HG02973 (cell line): Measurements from ENCODE around the gene NMS.

Experiments
- ATAC-seq: cut with Tn5 transposase; IDR thresholded peaks from one replicate; pipeline ENCODE4 v1.9.1; 2021; ENCODE audit warnings: moderate library complexity; ENCODE audit not compliant: unreplicated experiment

Gene NMS

GRCh38 chr2:100484390-100484789 lies 14.1 kb downstream of the NMS start:
- no peak for ATAC-seq

DNA sequence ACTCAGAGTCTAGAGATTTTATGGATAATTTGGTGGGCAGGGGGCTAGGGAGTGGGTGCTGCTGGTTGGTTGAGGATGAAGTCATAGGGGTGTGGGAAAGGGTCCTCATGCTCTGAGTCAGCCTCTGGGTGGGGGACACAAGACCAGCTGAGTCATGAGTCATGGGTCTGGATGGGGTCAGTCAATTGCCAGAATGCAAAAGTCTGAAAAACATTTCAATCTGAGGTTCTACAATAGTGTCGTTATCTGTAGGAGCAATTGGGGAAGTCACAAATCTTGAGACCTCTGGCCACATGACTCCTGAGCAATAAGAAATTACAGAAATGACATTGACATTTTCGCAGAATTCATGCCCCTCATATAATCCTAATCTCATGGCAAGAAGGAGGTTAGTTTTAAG lies 15.1 kb downstream of the NMS start:
- ATAC-seq: no peak

- ATAC-seq: no peak
Observed at GRCh38 chr2:100494712-100495111, 24.4 kb downstream of the NMS start.

DNA sequence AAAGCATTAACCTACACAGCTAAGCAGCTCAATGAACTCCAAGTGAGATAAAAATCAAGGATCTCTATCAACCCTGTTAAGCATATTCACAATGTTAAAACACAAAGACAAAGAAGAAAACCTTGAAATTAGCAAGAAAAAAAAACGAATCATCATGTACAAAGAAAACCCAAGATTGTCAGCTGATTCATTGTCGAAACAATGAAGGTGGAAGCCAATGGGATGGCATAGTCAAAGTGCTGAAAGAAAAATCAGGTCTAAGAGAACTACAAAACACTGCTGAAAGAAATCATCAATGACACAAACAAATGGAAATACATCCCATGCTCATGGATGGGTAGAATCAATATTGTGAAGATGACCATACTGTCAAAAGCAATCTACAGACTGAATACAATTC lies 32.5 kb downstream of the NMS start:
- ATAC-seq: no peak

DNA sequence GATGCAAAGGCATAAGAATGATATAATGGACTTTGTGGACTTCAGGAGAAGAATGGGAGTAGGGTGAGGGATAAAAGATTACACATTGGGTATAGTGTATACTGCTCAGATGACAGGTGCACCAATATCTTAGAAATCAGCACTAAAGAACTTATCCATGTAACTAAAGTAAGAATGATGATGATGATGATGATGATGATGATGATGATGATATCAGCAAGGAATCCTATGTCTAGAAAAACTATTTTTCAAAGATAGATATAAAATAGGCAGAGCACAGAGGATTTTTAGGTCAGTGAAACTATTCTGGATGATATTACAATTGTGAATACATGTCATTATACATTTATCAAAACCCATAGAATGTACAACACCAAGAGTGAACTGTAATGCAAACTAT lies 34.3 kb downstream of the NMS start:
- no peak for ATAC-seq

GRCh38 chr2:100509066-100509465 lies 38.8 kb downstream of the NMS start:
- no peak for ATAC-seq

GRCh38 chr2:100513650-100514049 lies 43.4 kb downstream of the NMS start:
- ATAC-seq: no peak

GRCh38 chr2:100517556-100517955 lies 47.3 kb downstream of the NMS start:
- no peak for ATAC-seq

DNA sequence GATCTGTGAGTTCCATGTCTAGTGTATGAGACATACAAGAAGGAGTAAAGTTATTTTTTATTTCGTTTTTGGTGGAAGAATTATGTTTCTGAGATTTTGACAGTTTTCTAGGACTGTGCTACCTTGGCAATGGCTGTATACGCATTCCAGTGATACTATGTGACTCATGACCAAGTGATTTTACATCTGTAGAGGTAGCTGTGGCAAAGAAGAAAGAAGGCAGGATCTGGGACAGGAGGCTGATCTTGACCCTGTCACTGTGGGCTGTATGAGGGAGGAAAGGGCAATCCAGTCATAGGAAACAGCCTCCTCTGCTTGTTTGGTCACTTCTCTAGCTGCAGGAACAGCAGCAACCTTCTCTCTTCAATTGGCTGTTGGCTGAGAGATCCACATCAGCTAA lies 48.5 kb downstream of the NMS start:
- ATAC-seq: no peak

GRCh38 chr2:100520224-100520623 lies 49.9 kb downstream of the NMS start:
- no peak for ATAC-seq

GRCh38 chr2:100522430-100522829 lies 52.1 kb downstream of the NMS start:
- ATAC-seq: no peak

DNA sequence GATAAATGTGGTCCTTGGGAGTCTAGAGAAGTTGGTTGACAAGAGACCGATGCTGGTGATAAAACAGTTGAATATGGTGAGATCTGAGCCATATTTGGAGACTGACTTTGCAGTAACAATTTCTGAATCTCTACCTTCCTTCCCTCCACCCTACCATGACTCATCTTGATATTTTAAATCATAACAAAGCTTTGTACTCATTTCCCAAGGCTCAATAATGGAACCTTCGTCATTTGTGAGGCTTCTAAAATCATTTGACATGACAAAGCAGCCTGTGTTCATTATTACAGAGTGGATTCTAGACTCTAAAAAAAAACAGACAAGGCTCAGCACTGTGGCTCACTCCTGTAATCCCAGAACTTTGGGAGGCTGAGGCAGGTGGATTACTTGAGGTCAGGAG lies 54.0 kb downstream of the NMS start:
- no peak for ATAC-seq

DNA sequence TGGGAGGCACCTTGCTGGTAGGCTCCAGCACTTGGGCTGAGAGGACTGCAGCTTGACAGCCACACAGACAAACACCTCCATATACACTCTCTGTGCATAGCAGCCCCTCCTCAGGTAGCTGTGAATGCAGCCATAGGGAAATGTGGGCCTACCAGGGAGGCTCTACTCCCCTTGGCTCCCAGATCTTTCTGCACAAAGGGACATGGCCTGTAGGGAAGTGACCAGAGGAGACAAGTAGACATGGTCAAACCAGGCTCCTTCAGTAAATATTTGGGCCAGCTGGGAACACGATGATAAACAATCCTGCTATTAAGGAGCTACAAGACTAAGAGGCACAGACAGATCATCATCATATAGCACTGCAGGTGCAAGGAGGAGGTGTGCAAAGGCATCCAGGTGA lies 56.6 kb downstream of the NMS start:
- ATAC-seq: no peak

GRCh38 chr2:100527440-100528015 lies 57.2 kb downstream of the NMS start:
- ATAC-seq: no peak

DNA sequence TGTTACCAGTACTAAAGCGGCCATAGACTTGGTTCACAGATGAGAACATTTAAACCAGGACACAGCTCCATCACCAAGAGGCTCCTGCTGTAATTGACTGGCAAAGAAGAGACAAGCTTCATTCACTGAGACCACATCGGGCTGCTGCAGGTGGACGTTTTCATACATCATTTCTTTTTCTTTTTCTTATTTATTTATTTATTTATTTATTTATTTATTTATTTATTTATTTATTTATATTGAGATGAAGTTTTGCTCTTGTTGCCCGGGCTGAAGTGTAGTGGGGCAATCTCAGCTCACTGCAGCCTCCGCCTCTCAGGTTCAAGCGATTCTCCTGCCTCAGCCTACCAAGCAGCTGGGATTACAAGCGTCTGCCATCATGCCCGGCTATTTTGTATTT lies 58.9 kb downstream of the NMS start:
- no peak for ATAC-seq

- ATAC-seq: no peak
Observed at GRCh38 chr2:100529900-100530299, 59.6 kb downstream of the NMS start.
